T-helper 2 cell treated with Interferon-gamma antibody and Interleukin-4, amounts not matched to agents 100 ng/mL and 5 ng/mL, for 36 hours (primary cell): ENCODE results near the gene RNF19B. TPM values are rescaled to one million over a fixed set of nuclear protein-coding genes. Genes with fewer than 3 reads are reported as not detected.

Experiments
- intact Hi-C: fragments of 100-400 bp; cut with micrococcal nuclease; formaldehyde crosslinking; loops from one replicate; pipeline ENCODE4 v1.15.1; 2023
- total RNA-seq: library from RNA; stranded (reverse); gene quantifications from 2 replicates; pipeline ENCODE4 v1.2.3, GENCODE V29; 2022

RNF19B gene
- total RNA-seq, 1 donor from 2014 or later = 27.1 TPM

DNA sequence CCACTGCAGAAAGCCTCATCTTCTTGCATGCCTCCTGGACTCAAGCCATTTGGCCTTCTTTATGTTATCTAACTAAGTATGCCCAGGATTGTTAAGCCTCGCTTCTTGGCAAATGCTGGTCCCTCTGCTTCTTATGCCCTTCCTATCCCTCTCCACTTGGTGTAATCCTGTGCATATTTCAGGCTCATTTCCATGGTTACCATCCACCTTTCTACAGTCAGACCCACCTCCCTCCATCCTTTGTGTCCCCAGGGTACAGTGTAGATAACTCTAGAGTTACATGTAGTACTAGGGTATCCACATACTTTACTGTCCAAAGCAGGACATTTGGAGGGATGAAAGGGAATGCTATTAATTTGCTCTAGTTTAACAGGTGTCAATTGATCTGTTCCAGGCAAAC, 6.5 kb upstream of the RNF19B start:
- intact Hi-C loops = no loop called here

DNA sequence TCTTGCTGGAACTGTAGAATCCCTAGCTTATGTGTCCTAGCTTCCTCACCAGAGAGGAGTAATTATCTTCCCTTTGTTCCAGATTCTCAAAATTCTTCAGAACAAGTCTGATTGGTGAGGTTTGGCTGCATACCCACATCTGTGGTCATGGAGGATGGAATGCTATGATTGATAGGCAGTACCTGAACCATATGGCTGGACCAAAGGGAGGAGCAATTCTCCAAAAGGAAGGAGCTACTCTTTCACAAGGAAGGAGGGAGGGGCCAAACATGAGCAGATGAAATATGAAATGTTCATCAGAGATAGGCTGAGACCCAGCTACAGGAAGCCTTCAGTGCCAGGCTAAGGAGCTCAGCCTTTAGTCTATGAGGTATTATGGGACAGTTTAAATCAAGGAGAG, 5.0 kb upstream of the RNF19B start:
- intact Hi-C loops = loop anchor here (10.0 kb wide), 1 partner anchor 115 kb away; the partner anchor contains the start of gene AZIN2

DNA sequence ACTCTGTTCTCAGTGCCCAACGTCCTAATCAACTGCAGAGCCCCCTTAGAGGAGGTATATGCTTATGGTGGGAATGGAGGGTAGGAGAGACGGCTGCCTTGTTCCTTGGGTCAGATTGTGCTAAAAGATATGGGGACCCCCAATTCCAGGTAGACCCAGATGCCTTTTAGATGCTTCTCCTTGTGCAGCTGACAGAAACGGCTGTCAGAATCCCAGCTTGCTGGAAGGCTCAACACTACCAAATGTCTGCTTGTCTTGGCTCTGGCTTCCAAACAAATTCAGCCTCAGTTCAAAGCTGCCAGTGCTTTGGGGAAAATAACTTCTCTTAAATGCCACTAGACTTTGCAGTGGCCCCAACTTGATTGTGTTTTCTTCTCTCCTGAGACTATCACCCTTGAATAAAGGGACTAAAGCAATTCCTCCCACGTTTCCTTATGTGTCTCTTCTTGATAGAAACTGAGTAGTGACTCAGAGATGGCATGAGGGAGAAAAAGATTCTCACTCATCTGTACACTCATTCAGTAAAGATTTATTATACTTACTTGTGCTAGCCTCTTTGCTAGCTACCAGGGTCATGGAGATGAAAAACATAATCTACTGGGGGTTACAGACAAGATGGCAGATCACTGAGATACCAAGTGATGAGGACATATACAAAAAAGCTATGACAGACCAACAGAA, 3.4 kb upstream of the RNF19B start:
- intact Hi-C loops = loop anchor here (10.0 kb wide), 1 partner anchor 117 kb away; the partner anchor contains the start of gene AZIN2

DNA sequence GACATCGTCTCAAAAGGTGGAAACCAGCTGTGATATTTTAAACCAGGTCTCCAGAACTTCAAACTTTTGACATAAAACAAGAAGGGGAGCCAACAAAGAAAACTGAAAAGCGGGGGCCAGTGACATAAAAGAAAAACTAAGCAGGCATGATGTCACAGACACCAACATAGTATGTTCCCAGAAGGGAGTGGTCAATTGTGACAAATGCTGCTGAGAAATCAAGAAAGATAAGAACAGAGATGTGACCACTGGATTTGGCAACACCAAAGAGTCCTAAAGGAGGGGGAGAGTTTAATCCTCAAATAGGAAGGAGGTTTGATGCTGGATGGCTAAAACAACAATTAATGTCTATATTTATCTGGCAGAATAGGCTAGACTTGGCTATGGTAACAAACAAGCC, 2.3 kb upstream of the RNF19B start:
- intact Hi-C loops = loop anchor here (10.0 kb wide), 1 partner anchor 118 kb away; the partner anchor contains the start of gene AZIN2

DNA sequence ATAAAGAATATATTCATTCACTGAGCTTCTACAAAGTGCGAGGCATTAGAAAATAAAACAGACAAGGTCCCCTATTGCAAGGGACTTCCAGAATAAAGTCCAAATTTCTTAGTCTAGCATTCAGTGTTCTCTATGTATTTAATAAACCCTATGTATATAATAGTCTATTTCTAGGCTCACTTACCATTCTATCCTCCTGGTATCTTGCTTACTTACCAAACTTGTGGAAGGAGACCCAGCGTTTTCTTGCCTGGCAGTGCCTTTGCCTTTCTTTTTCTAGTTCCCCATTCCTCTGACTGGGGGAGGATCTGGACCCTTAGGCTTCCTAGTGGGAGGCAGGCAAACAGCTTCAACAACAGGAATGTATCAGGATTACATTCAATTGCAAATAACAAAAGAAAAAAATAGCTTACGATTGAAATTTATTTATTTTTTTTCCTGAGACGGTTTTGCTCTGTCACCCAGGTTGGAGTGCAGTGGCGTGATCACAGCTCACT, 690 bp upstream of the RNF19B start:
- intact Hi-C loops = loop anchor here (2.0 to 10.0 kb wide), 2 partner anchors 72 to 120 kb away; partner anchors contain the start of genes AK2 and AZIN2

DNA sequence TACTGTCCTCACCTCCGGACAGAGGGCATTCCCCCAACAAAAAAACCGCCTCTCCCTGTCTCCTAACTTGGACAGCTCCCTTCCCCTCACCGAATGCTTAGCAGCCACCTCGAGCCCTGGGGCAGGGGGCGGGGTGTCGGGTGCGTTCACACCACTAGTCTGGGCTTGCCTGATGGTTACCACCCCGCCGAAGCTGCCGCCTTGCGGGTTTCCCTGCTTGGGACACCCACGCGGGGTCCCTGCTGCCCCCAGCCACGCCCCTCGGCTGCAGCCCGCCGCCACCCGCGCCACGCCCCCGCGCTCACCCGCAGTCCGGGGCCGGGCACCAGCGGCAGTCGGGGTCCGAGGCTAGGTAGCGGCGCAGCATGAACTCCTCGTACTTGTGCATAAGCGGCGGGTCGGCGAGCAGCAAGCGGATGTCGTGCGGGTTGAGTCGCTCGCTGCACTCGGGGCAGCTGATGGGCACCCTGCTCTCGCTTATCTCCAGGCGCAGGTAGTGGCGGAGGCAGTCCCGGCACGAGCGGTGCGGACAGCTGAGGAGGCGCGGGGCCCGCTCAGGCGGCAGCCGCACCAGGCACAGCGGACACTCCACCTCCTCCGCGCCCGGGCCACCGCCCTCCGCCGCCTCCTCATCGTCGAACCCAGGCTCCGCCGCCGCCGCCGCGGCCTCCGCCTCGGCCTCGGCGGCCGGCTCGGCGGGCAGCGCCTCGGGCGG, 706 bp downstream of the RNF19B start:
- intact Hi-C loops = loop anchor here (1.0 to 10.0 kb wide), 6 partner anchors 17 to 163 kb away; partner anchors contain the start of genes AK2, AZIN2, S100PBP and YARS1

DNA sequence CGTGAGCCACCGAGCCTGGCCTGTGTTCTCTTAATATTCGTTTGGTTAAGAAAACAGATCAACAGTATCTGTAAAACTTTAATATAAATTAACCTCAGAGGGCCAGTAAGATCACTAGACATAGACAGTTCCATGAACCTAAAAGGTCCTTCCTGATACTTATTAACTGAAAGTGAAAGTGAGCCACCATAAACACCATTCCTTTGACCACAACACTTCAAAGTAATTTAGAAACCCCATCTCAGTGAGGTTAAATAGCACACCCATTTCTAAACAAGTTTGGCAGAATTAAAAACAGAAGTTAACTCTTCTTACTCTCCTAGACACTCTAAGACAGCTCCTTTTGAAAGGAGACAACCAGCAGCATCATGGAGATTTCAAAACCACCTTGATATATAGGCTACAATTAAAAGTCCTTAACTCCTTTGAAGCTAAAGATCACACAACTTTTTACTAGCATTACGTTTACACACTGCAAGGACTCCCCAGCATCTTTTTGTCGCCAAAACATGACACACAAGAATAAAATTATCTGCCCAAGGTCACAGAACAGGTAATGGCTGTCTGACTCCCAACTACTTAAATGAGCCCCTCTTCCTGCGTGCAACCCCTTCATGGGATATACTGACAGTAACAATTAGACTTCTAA, 2.2 kb downstream of the RNF19B start:
- intact Hi-C loops = loop anchor here (5.0 to 10.0 kb wide), 2 partner anchors 35 to 122 kb away; partner anchors contain the start of gene AZIN2

DNA sequence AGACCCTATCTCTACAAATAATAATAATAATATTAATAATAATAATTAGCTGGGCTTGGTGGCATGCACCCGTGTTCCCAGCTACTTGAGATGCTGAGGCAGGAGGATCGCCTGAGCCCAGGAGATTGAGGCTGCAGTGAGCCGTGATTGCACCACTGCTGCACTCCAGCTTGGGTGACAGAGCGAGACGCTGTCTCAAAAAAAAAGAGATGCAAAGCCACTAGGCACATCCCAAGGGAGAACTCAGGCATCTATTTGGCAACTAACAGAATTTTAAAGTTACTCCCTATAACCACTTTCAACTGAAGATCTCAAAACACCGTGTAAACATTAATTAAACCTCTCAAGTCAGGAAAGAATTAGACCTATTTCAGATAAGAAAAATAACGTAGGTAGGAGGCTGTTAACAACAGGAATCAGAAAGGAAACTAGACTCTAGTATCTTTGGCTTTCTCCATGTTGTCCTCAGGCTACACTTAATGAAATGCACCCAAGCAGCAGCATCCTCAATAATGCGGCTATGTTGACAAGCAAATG, 3.7 kb downstream of the RNF19B start:
- intact Hi-C loops = loop anchor here (5.0 to 10.0 kb wide), 2 partner anchors 36 to 124 kb away; partner anchors contain the start of gene AZIN2

DNA sequence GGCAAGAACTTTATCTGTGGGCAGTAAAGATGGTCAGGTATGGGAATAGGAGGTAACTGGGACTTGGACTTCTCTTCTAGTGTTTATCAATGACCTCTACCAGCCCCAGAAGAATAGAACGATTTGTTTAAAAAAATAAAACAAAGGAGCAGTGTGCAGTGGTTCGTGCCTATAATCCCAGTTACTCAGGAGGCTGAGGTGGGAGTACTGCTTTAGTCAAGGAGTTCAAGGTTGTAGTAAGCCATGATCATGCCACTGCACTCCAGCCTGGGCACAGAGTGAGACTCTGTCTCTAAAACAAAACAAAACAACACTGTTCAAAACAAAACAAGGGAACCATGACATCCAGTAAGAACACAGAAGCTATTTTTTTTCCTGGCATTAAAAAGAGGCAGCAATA, 4.3 kb downstream of the RNF19B start:
- intact Hi-C loops = loop anchor here (5.0 to 10.0 kb wide), 2 partner anchors 37 to 124 kb away; partner anchors contain the start of gene AZIN2

DNA sequence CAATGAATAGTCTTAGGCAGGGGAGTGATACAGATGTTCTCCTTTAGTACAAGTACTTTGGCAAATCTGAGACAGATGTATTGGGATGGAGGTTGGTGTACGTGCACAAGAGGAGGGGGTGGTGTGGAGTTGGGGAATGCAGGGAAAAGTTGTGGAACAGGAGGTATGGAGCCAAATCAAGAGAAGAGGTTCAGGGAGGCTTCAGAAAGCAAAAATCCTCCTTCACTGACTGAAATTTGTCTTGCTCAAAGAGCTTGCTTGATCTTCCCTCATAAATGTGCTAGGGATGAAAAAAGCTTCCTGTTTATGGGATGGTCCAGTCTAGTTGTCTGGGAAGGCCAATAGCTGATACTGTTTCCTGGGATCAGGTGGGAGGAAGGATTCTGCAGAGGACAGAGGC, 5.8 kb downstream of the RNF19B start:
- intact Hi-C loops = no loop called here

DNA sequence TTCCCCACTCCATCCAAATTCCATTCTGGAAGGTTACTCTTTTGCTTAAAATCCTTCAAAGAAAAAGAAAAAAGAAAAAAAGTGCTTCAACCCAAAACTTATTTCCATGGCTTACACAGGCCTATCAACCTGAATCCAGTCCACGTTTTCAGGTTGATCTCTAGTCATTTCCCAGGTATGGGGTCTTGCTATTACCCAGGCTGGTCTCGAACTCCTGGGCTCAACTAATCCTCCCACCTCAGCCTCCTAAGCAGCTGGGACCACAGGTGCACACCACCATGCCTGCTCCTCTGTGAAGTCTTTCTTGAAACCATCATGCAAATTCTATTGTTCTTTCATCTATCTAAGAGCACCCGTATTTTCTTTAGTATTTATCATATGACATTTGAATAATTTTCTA, 7.6 kb downstream of the RNF19B start:
- intact Hi-C loops = no loop called here

DNA sequence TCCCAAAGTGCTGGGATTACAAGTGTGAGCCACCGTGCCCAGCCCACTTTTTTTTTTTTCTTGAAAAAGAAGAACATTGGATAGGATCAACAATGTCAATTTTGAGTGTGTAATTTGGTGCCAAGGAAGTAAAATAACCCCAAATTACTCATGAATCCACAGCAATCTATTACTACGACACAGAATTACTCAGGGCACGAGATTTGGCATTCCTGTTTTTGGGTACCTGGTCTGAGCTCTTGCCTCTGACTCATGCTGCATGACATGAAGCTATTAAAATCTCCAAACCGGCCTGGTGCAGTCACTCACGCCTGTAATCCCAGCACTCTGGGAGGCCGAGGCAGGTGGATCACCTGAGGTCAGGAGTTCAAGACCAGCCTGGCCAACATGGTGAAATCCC, 10.4 kb downstream of the RNF19B start:
- intact Hi-C loops = no loop called here

DNA sequence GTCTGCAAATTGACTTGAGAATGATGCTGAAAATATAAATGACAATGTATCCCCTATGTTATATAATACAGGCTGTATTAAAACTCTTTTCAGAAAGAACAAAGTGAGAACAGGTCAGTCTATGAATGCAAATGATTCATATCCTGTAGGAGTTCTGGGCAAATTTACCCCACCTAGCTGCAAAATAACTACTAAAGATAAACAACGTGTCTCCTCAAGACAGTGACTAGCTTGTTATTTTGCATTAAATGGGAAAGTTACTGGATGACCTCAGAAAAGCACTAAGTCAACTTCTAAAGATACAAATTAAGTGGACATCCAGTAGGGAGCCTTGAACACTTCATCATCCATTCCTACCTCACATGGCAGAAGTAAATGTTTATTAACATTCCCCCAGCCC, 11.1 kb downstream of the RNF19B start:
- intact Hi-C loops = no loop called here

DNA sequence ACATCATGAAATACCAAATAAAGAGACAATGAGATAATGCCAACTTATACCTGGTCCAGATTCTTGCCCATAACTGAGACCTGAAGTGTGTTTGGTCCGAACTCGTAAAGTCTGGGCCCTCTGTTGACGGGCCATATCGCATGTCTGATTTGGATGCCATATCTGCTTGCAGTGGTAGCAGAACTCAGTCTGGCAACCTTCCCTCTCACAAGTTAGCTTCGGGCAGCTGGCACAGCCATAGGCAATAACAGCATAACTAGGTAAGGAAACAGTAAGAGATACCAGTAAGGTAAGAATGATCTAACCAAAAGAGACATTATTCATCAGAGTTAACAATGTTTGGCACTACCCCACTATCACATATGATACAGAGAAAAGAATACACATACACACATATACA, 15.1 kb downstream of the RNF19B start:
- intact Hi-C loops = no loop called here

DNA sequence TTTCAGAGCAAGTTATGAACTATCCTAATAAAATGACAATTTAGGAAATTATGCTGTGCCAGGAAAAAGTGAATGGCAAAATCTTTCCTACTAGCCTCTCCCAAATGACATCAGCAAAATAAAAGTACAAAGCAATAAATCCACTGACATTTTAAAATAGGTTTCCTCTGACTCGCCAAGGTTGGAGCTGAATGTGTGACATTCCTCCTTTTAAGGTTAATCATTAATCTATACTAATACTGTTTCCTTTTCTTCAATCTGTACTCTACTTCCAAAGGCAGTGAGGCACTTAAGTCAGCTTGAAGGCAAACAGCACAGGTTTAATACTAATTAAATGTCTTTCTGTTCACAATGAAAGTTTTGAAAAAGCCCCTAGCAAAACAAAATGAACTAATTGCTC, 15.7 kb downstream of the RNF19B start:
- intact Hi-C loops = no loop called here

DNA sequence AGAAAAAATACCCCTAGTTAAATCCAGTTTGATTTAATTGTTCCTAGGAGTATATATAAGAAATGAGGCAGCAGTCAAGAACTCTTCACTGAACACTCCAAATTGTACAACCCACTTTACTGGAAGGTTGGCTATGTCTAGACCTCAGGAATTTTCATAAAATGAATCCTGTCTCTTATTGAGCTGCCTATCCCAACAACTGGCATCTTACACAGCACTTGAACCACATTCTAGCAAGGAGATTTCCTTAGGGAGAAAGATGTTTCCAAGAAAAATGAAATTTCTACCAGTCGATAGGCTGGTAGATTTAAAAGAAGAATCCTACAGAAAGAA, 16.3 kb downstream of the RNF19B start:
- intact Hi-C loops = no loop called here

DNA sequence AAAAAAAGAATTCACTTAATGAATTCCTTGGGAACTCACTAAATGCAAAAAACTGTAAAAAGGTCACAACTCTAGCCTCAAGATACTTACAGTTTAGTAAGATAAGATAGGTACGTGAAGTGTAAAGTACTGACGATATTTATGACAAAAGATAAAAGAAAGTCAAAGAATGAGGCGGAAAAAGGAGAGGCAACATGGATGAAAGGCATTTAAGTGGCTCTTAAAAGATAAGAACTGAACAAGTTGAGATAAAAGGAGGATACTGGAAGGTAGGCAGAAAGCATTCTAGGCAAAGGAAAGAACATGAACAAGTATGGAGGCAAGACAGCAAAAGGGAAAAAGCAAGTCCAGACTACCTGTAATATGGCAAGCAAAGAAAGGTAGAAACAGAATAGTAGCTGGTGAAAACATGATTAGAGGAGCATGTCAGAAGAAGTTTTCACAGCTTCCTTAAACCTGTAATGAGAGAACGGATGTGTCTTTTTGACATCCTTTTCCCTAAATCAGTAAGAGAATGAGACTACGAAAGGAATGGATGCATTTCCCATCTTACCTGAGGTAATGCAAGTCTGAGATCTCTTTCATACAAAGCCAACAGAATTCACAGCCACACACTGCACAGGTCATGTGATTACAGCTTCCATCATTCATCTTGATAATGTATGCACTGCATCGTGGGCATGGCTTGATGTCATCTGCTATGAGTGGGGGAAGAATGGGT, 16.8 kb downstream of the RNF19B start:
- intact Hi-C loops = no loop called here

DNA sequence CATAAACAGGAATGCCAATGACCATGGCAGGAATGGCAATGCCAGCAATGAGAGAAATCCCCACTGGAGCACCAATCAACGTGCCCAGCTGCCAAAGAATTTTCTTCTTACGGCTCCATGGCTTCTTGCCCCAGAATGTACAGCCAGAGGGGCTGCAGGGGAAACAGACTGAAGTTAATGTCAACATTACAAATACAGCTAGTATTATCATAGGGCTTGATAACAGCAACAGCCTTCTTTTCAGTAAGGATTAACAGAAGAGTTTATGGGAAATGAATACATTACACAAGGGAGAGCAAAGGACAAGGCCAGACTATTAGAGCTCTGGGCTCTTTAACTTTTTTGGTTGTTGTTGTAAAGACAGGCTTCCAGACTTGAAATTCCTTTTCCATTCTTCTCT, 18.2 kb downstream of the RNF19B start:
- intact Hi-C loops = no loop called here

DNA sequence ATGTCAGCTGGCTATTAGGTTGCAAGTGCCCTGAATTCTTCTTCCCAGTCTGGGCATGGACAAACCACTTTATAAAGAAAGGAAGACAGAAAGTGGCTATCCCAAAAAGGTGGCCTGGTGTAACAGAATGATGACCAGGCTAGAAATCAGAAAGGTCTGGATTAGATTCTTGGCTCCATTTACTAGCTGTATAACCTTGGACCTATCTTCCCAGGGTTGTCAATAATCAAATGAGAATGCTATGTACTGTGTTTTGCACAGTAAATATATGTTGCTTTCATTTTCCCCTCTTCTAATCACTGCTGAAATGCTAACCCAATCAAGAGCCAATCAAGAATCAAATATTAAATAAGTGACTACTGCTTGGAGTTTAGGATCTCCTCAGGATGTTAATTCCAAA, 20.4 kb downstream of the RNF19B start:
- intact Hi-C loops = no loop called here

DNA sequence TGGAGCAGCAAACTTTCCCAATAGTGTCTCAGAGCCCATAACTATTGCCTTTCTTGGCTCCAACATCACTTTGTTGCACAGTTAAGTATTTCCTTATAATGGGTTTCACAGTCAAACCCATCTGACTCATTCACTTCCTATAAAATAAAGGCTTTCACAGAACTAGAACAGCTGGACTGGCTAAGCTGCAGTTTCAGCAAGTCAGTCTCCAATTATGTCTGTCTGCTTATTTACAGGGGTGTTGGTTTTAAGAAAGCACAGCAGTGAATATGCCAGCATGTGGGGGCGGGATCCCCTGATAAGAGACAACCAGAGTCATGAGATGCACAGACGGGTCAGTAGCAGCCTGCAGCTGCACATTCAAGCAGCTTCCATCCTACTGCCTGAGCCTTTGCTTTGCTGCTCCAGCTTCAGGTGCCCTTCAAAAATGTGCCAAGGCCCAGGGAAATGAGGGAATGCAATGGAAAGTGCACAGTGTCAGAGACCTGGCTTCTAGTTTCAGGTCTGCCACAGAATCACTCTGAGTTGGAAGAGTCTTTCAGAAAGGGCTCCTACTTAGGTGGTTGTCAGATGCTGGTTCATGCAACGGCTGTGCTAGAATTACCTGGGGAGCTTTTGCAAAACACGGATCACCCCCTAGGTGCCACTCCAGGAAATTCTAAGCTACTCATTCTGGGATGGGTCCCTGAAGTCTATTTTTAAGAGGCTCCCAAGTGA, 24.8 kb downstream of the RNF19B start:
- intact Hi-C loops = no loop called here
